Measurements from ENCODE around the gene SPPL2B.

The SPPL2B gene

DNA sequence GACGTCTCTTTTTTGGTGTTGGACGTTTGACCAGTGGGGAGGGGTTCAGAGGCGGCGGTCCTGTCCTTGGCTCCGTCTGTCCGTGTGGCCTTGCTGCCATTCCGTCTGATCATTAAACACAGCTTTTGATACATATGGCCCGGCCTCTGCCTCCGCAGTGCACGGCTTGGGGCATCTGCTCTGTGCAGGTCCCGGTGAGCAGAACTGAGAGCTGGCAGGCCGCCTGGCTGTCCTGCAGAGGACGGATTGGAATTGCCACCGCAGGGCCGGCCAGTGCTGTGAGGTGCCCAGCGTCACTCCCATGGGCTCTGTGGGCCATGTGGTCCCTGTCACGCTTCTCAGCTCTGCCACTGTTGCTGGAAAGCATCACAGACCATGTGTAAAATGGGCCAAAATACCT is 26.2 kb downstream of the SPPL2B start:
- no peak for DNase-seq (ENCODE audit: low read depth in 3 of 3)

GRCh38 chr19:2355168-2356035 is 26.9 kb downstream of the SPPL2B start:
- DNase-seq (ENCODE audit: low read depth in 3 of 3): no peak

- no peak for DNase-seq (ENCODE audit: low read depth in 3 of 3)
These were observed 27.7 kb downstream of the SPPL2B start for GRCh38 chr19:2356036-2356646.

- DNase-seq (ENCODE audit: low read depth in 3 of 3): no peak
These were observed 29.1 kb downstream of the SPPL2B start for GRCh38 chr19:2357279-2358206.

- DNase-seq (ENCODE audit: low read depth in 3 of 3): no peak
These were observed 30.2 kb downstream of the SPPL2B start for GRCh38 chr19:2358548-2359173.

- no peak for DNase-seq (ENCODE audit: low read depth in 3 of 3)
These were observed 31.7 kb downstream of the SPPL2B start, which contains the start of gene TMPRSS9 for GRCh38 chr19:2359992-2360685. TMPRSS9 (plus strand) TSS chr19:2360265; CDS start chr19:2389786, 29,521 bp downstream.

DNA sequence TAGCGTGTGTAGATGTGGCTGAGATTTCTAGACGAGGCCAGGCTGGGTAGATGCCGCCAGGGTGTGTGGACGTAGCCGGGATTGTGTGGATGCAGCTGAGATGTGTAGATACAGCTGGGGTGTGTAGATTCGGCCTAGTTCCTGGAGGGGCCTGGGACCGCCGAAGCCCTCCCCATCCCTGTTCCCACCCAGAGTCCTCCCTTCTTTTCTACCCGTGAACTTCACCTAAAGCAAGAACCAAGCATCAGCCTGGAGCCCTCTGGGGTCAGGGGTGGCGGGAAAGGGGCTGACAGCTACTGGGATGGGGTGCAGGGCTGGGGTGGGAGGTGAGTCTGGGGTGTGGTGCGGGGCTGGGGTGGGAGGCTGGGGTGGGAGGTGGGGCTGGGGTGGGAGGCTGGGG is 32.3 kb downstream of the SPPL2B start:
- no peak for DNase-seq (ENCODE audit: low read depth in 3 of 3)

DNA sequence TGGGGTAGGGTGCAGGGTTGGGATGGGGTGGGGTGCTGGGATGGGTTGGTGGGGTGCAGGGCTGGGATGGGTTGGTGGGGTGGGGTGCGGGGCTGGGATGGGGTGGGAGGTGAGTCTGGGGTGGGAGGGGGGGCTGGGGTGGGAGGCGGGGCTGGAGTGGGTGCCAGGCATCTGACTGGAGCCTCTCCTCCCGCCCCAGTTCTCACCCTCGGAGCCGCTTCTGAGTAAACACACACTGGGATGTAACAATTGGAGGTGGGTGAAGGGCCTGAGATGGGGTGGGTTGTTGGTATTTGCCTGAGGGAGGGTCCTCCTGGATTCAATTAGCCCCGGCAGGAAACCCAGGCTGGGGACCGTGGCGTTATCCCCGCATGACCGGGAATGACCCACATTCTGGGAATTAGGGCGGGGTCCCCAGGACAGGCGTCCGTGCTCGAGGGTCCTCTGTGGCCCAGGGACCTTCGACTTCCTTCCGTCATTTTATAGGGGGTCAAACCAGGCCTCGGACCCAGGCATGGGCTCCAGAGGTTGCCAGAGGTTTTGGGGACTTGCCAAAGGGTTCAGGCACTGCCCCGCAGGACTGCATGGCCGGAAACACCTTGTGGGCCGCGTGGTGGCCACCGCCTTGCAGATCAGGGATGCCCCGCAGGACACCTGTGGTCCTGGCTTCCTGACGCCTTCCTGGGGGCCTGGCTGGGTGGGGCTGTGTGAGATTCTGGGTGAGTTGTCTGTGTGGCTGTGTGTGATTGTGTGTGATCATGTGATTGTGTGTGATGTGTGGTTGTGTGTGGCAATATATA is 33.0 kb downstream of the SPPL2B start:
- DNase-seq (ENCODE audit: low read depth in 3 of 3): no peak

GRCh38 chr19:2362046-2362969 is 33.8 kb downstream of the SPPL2B start:
- DNase-seq (ENCODE audit: low read depth in 3 of 3): no peak

GRCh38 chr19:2362970-2363300 is 34.5 kb downstream of the SPPL2B start:
- no peak for DNase-seq (ENCODE audit: low read depth in 3 of 3)

DNA sequence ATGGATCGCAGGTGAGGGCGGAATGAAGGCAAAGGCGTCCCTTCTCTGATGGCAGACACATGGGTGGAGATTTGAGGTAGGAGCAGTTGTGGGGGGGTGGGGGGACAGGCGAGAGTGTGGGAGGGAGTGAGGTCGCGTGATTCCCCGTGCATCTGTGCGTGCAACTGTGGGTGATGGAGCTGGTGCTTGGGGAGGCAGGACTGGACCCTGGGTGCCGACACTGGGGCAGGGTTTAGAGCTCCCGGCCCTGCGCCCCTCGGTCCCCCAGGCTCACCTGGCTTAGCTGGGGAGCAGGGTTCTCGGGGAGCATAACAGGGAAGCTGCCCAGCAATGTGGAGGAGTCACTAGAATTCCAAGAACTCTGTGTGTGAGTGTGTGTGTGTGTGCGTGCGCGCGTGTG is 34.9 kb downstream of the SPPL2B start:
- DNase-seq (ENCODE audit: low read depth in 3 of 3): no peak

- DNase-seq (ENCODE audit: low read depth in 3 of 3): no peak
These were observed 36.9 kb downstream of the SPPL2B start for GRCh38 chr19:2365201-2365970.

DNA sequence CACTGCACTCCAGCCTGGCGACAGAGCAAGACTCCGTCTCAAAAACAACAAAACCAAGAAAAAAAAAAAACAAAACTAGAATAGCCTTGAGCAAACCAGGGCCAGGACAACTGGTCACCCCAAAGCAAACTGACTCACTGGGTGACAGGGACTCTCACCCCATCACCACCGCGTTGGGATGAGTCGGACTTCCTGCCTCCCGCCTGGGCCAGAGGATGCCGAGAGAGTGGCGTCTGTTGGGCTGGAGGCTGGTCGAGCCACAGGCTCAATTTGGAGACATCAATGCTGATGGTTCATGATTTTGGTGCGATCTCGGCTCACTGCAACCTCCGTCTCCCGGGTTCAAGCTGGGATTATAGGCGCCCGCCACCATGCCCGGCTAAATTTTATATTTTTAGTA is 43.2 kb downstream of the SPPL2B start:
- DNase-seq (ENCODE audit: low read depth in 3 of 3): no peak

GRCh38 chr19:2372076-2372612 is 43.7 kb downstream of the SPPL2B start:
- no peak for DNase-seq (ENCODE audit: low read depth in 3 of 3)

DNA sequence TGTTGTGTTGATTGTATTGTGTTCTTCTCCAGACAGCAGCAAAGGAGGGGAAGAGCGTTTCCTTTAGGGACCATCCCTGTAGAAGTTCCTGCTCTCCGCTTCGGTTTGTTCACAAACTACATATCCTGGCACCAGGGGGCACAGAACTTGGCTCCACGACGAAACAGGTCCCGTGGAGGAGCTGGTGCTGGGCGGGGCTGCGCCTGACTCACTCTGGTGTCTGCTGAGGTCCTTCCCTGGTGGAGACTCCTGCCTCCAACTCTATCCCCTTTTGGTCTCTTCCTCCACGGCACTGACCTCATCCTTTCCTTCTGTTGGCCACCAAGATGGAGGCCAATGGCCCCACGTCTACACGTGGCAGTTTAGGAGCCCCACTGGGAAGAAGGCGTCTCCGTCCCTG is 46.3 kb downstream of the SPPL2B start:
- no peak for DNase-seq (ENCODE audit: low read depth in 3 of 3)

GRCh38 chr19:2375353-2376121 is 47.1 kb downstream of the SPPL2B start:
- DNase-seq (ENCODE audit: low read depth in 3 of 3): no peak

- no peak for DNase-seq (ENCODE audit: low read depth in 3 of 3)
These were observed 48.5 kb downstream of the SPPL2B start for GRCh38 chr19:2376784-2377519.
